GM12878 (cell line): ENCODE measurements around the gene TMC4.
"Not testable (repeated sequence)": the region's sequence is repeated elsewhere in the genome, so short reads cannot be mapped to it uniquely, and the experiment has no call there.

Experiments
- BMI1 ChIP-seq: fragments of 450-650 bp; IDR thresholded peaks from 2 replicates; pipeline ENCODE4 v1.6.1; 2016; ENCODE audit warnings: mild to moderate bottlenecking, moderate library complexity, borderline replicate concordance
- CBFB ChIP-seq: IDR thresholded peaks from 2 replicates; pipeline ENCODE4 v1.6.1; 2016; ENCODE audit warnings: antibody characterized with exemption, low read depth
- ESRRA ChIP-seq: IDR thresholded peaks from 2 replicates; pipeline ENCODE4 v1.6.1; 2012; ENCODE audit warnings: mild to moderate bottlenecking, low read length, improper control_type of control experiment
- FOXK2 ChIP-seq: fragments of 450-650 bp; IDR thresholded peaks from 2 replicates; pipeline ENCODE4 v1.6.1; 2017; ENCODE audit warnings: mild to moderate bottlenecking, moderate library complexity
- REST ChIP-seq: IDR thresholded peaks from 2 replicates; pipeline ENCODE4 v1.6.1; 2012; ENCODE audit warnings: mild to moderate bottlenecking, low read depth, low read length
- ZBTB33 ChIP-seq: fragments of 450-650 bp; IDR thresholded peaks from 2 replicates; pipeline ENCODE4 v1.6.1; 2017; ENCODE audit warnings: mild to moderate bottlenecking
- ZNF274 ChIP-seq: IDR thresholded peaks from one replicate; pipeline ENCODE4 v1.8.0; 2011; ENCODE audit not compliant: insufficient read length, insufficient read depth

GRCh38 chr19:54207193-54207592 lies 34.2 kb upstream of the TMC4 start:
- TF ChIP-seq REST, ESRRA, BMI1, FOXK2, ZNF274, CBFB, ZBTB33: not testable (repeated sequence)
